ENCODE data around the gene ZNF536. TPM values are rescaled to one million over a fixed set of nuclear protein-coding genes. Genes with fewer than 3 reads are reported as not detected.

The ZNF536 gene
- total and polyA plus RNA-seq, 2 donors (not counting 3 experiments of a cell fraction or from before 2014, with no cell fraction given): not detected

GRCh38 chr19:30362156-30362754 is 9.9 kb upstream of the ZNF536 start:
- no peak for TF ChIP-seq JUN (IDR thresholded peaks at IDR 0.05; ENCODE audit: borderline replicate concordance, insufficient read depth, insufficient read length, low read depth)
- no peak for TF ChIP-seq POLR2AphosphoS5 (IDR thresholded peaks at IDR 0.05; ENCODE audit: insufficient read depth, low read depth, low read length)
- no peak for TF ChIP-seq EZH2 (IDR thresholded peaks at IDR 0.05; ENCODE audit: borderline replicate concordance, low read depth, low read length, severe bottlenecking)
- TF ChIP-seq FOS (IDR thresholded peaks at IDR 0.05; ENCODE audit: borderline replicate concordance, insufficient read depth, low read length): no peak
- no peak for TF ChIP-seq POLR2A (IDR thresholded peaks at IDR 0.05; ENCODE audit: low read depth, low read length)
- TF ChIP-seq CTCF (IDR thresholded peaks at IDR 0.05; ENCODE audit: extremely low read depth in 1 of 2, insufficient read depth in 1 of 2, low read depth in 1 of 2, low read length in 2 of 2): no peak
- TF ChIP-seq MYC (IDR thresholded peaks at IDR 0.05; ENCODE audit: low read depth, low read length): no peak
- no peak for TF ChIP-seq MAX (IDR thresholded peaks at IDR 0.05; ENCODE audit: insufficient read depth, insufficient read length)
- no peak for TF ChIP-seq GATA2 (IDR thresholded peaks at IDR 0.05; ENCODE audit: insufficient read depth, insufficient read length, low read depth, low read length)
- no peaks in the 10 kb centered on the region for H3K36me3 ChIP-seq (ENCODE audit: control insufficient read depth in 2 of 2, extremely low read depth in 1 of 2, insufficient read depth in 2 of 2, low read length in 2 of 2)
- intact Hi-C loops (cut with micrococcal nuclease) (no loop called here), dilution Hi-C loops (cut with MboI; ENCODE audit: extremely low pct_ligation_motif_present, low sequenced_read_pairs) (no loop called here)
- no peak overlapping the region for H3K27ac ChIP-seq (ENCODE audit: insufficient read depth, low read depth, low read length)
- H3K9me1 ChIP-seq (replicated peaks; ENCODE audit: control insufficient read depth, extremely low read depth, insufficient read depth, low read length): no peaks in the 10 kb centered on the region
- no TSS peak for BruUV-seq (replicated peaks)
- FAIRE-seq: no peak
- no peaks in the 10 kb centered on the region for H4K20me1 ChIP-seq (replicated peaks; ENCODE audit: control insufficient read depth, extremely low read depth, insufficient read depth, low read length)
- no peaks in the 10 kb centered on the region for H3K4me1 ChIP-seq (ENCODE audit: control insufficient read depth, extremely low read depth, insufficient read depth, low read length)
- H3K79me2 ChIP-seq (ENCODE audit: control insufficient read depth, insufficient read depth, low read length): no peaks in the 10 kb centered on the region
- no peak overlapping the region for H3K4me3 ChIP-seq (replicated peaks in 1 of 3; ENCODE audit: insufficient read depth in 1 of 3, low read depth in 1 of 3, low read length in 3 of 3)
- ChIA-PET CTCF (no interaction called here), POLR2A (no interaction called here)
- DNase-seq (ENCODE audit: low read depth, low spot score): no peak
- peaks cover 3% of the 10 kb centered on the region for H3K9me3 ChIP-seq (replicated peaks; ENCODE audit: control insufficient read depth, insufficient read depth, low read length)
- no peak overlapping the region for H3K4me2 ChIP-seq (ENCODE audit: insufficient read depth, low read length)
- no peaks in the 10 kb centered on the region for H3K27me3 ChIP-seq (ENCODE audit: control insufficient read depth in 2 of 2, insufficient read depth in 2 of 2, low read length in 2 of 2)
- no peak overlapping the region for H2AFZ ChIP-seq (ENCODE audit: low read depth, low read length)
- H3K9ac ChIP-seq (replicated peaks; ENCODE audit: extremely low read depth, insufficient read depth, low read length): no peak overlapping the region
